CD8-positive, alpha-beta memory T cell (primary cell): Measurements from ENCODE around the gene YIF1A. TPM values are rescaled to one million over a fixed set of nuclear protein-coding genes. Genes with fewer than 3 reads are reported as not detected.

ENCODE experiments used
- CTCF ChIA-PET: fragments of 350-600 bp; sonication (Branson Sonifier 250); formaldehyde crosslinking; loops from one replicate; lab custom pipeline; 2021; ENCODE audit warnings: antibody characterized with exemption; lab: Charles Lee
- POLR2A ChIA-PET: fragments of 350-600 bp; sonication (Branson Sonifier 250); formaldehyde crosslinking; loops from one replicate; lab custom pipeline; 2021; ENCODE audit warnings: antibody characterized with exemption; lab: Charles Lee
- DNase-seq, 5 donors: peaks; one replicate each; pipeline versions ENCODE4 v3.0.0 to v3.0.0-alpha.2; 2020 to 2022; ENCODE audit warnings: mixed read lengths in 1 of 5
- H3K27ac ChIP-seq: one replicate; pipeline ENCODE4 v1.7.0; 2013; ENCODE audit warnings: low read depth, mild to moderate bottlenecking, low read length, moderate library complexity
- H3K27me3 ChIP-seq: 2 replicates; pipeline ENCODE4 v1.7.0; 2013; ENCODE audit warnings: low read length, mild to moderate bottlenecking; ENCODE audit not compliant: insufficient read depth, poor library complexity, severe bottlenecking
- H3K36me3 ChIP-seq: 2 replicates; pipeline ENCODE4 v1.7.0; 2013; ENCODE audit warnings: mild to moderate bottlenecking, low read length, moderate library complexity; ENCODE audit not compliant: insufficient read depth
- H3K4me1 ChIP-seq: 2 replicates; pipeline ENCODE4 v1.7.0; 2013; ENCODE audit warnings: mild to moderate bottlenecking, low read length, moderate library complexity; ENCODE audit not compliant: insufficient read depth
- H3K4me3 ChIP-seq: 2 replicates; pipeline ENCODE4 v1.7.0; 2013; ENCODE audit warnings: mild to moderate bottlenecking, low read length
- H3K9me3 ChIP-seq: 2 replicates; pipeline ENCODE4 v1.7.0; 2013; ENCODE audit warnings: mild to moderate bottlenecking, low read length
- H3K27ac Mint-ChIP-seq, 8 donors: one replicate each; pipeline ENCODE4 v1.8.0; 2020 to 2021; ENCODE audit warnings: mixed read lengths in 8 of 8, mild to moderate bottlenecking in 6 of 8, inconsistent platforms in 3 of 8, moderate library complexity in 3 of 8
- H3K27me3 Mint-ChIP-seq, 2 donors: one replicate each; pipeline ENCODE4 v1.8.0; 2020 to 2021; ENCODE audit warnings: mixed read lengths in 2 of 2, mild to moderate bottlenecking in 1 of 2, moderate library complexity in 1 of 2
- H3K36me3 Mint-ChIP-seq, 3 donors: one replicate each; pipeline ENCODE4 v1.8.0; 2020 to 2021; ENCODE audit warnings: mixed read lengths in 3 of 3, inconsistent platforms in 1 of 3, mild to moderate bottlenecking in 1 of 3
- H3K4me1 Mint-ChIP-seq, 3 donors: one replicate each; pipeline ENCODE4 v1.8.0; 2020 to 2021; ENCODE audit warnings: mixed read lengths in 3 of 3, inconsistent platforms in 1 of 3, mild to moderate bottlenecking in 1 of 3
- H3K4me3 Mint-ChIP-seq, 7 donors: one replicate each; pipeline ENCODE4 v1.8.0; 2020 to 2021; ENCODE audit warnings: mixed read lengths in 7 of 7, mild to moderate bottlenecking in 6 of 7, moderate library complexity in 4 of 7, inconsistent platforms in 2 of 7
- H3K9me3 Mint-ChIP-seq, 5 donors: one replicate each; pipeline ENCODE4 v1.8.0; 2020 to 2022; ENCODE audit warnings: mixed read lengths in 5 of 5, mild to moderate bottlenecking in 3 of 5, moderate library complexity in 2 of 5, inconsistent platforms in 1 of 5
- polyA plus RNA-seq: library from polyadenylated mRNA; unstranded; fragments of 300-500 nt; fragmentation: Illumina TruSeq; gene quantifications from one replicate; pipeline ENCODE4 v1.2.3, GENCODE V29; 2021
- total RNA-seq, 2 experiments: library from RNA; stranded (reverse); gene quantifications; one replicate each; pipeline ENCODE4 v1.2.3, GENCODE V29; 2021

YIF1A gene
- total and polyA plus RNA-seq, 3 experiments from 2014 or later, result 61.7 to 97.3 (median 96.5) TPM

- Mint-ChIP-seq H3K27ac (peak overlapping the region in 3 of 8 donors; percentile 29 to 44 (median 37)), H3K27me3 (peaks cover 14 to 24% of the 10 kb centered on the region in 2 donors), H3K4me1 (peaks cover 23 to 36% (median 27%) of the 10 kb centered on the region in 3 donors), H3K4me3 (peak overlapping the region; percentile 33 to 80 (median 69)), H3K9me3 (no peaks in the 10 kb centered on the region), H3K36me3 (peaks cover 0 to 5% (median 4%) of the 10 kb centered on the region in 3 donors)
- Histone ChIP-seq H3K27ac (no peak overlapping the region), H3K36me3 (no peaks in the 10 kb centered on the region), H3K27me3 (peaks cover 15% of the 10 kb centered on the region), H3K4me1 (peaks cover 18% of the 10 kb centered on the region), H3K9me3 (no peaks in the 10 kb centered on the region), H3K4me3 (no peak overlapping the region)
- ChIA-PET POLR2A (no interaction called here), CTCF (no interaction called here)
- no peak for DNase-seq
Observed at GRCh38 chr11:66292543-66293332, 3.8 kb upstream of the YIF1A start.

GRCh38 chr11:66291706-66292542, 3.0 kb upstream of the YIF1A start, which contains the start of gene TMEM151A:
Gene TMEM151A, plus strand, starts transcription at chr11:66291894. Its CDS starts 120 bp downstream, at chr11:66292014.
- Histone ChIP-seq H3K9me3 (no peaks in the 10 kb centered on the region), H3K36me3 (no peaks in the 10 kb centered on the region), H3K27me3 (peaks cover 15% of the 10 kb centered on the region), H3K4me3 (no peak within 1 kb of the TSS), H3K27ac (no peak within 1 kb of the TSS), H3K4me1 (peaks cover 26% of the 10 kb centered on the region)
- no peak for DNase-seq
- peaks cover 24 to 44% (median 31%) of the 10 kb centered on the region in 3 donors for H3K4me1 Mint-ChIP-seq
- no peaks in the 10 kb centered on the region for H3K9me3 Mint-ChIP-seq
- H3K27me3 Mint-ChIP-seq, result peaks cover 14 to 24% of the 10 kb centered on the region in 2 donors
- H3K36me3 Mint-ChIP-seq, result peaks cover 0 to 5% (median 4%) of the 10 kb centered on the region in 3 donors
- H3K4me3 Mint-ChIP-seq, result peak within 1 kb of the TSS; percentile 73 to 96 (median 86)
- CTCF ChIA-PET, result interaction anchor here (0.8 to 5.3 kb wide), 4 partner anchors 9 to 512 kb away, joined by 3 to 39 read pairs (median 6); no protein-coding TSS in a partner anchor
- POLR2A ChIA-PET, result interaction anchor here (0.5 to 1.4 kb wide), 6 partner anchors 10 to 1490 kb away, joined by 3 to 4 read pairs (median 4); partner anchors contain the start of genes MRPL11 and PELI3
- peak within 1 kb of the TSS in 5 of 8 donors; percentile 4 to 81 (median 29) for H3K27ac Mint-ChIP-seq

GRCh38 chr11:66291303-66291705, 2.4 kb upstream of the YIF1A start:
- ChIA-PET CTCF (interaction anchor here (0.8 to 5.3 kb wide), 4 partner anchors 9 to 511 kb away, joined by 3 to 39 read pairs (median 6); no protein-coding TSS in a partner anchor), POLR2A (interaction anchor here (0.5 to 1.4 kb wide), 6 partner anchors 9 to 1489 kb away, joined by 3 to 4 read pairs (median 4); partner anchors contain the start of genes MRPL11 and PELI3)
- peak overlapping the region in 1 of 8 donors; percentile 81 for H3K27ac Mint-ChIP-seq
- no peaks in the 10 kb centered on the region for H3K36me3 ChIP-seq
- no peak overlapping the region for H3K4me3 ChIP-seq
- peak overlapping the region in 4 of 7 donors; percentile 27 to 87 (median 86) for H3K4me3 Mint-ChIP-seq
- H3K27me3 ChIP-seq, result peaks cover 15% of the 10 kb centered on the region
- no peaks in the 10 kb centered on the region for H3K9me3 ChIP-seq
- H3K36me3 Mint-ChIP-seq, result peaks cover 0 to 5% (median 4%) of the 10 kb centered on the region in 3 donors
- H3K27ac ChIP-seq, result no peak overlapping the region
- peaks cover 28% of the 10 kb centered on the region for H3K4me1 ChIP-seq
- H3K27me3 Mint-ChIP-seq, result peaks cover 13 to 23% of the 10 kb centered on the region in 2 donors
- H3K4me1 Mint-ChIP-seq, result peaks cover 25 to 47% (median 35%) of the 10 kb centered on the region in 3 donors
- H3K9me3 Mint-ChIP-seq, result no peaks in the 10 kb centered on the region
- DNase-seq, result no peak

GRCh38 chr11:66290330-66290621, 1.3 kb upstream of the YIF1A start:
- no peaks in the 10 kb centered on the region for H3K9me3 ChIP-seq
- Mint-ChIP-seq H3K4me3 (peak overlapping the region; percentile 84 to 96 (median 87)), H3K4me1 (peaks cover 27 to 47% (median 35%) of the 10 kb centered on the region in 3 donors), H3K36me3 (peaks cover 0 to 7% (median 4%) of the 10 kb centered on the region in 3 donors), H3K27me3 (peaks cover 11 to 20% of the 10 kb centered on the region in 2 donors), H3K9me3 (no peaks in the 10 kb centered on the region), H3K27ac (peak overlapping the region in 6 of 8 donors; percentile 5 to 90 (median 74))
- ChIA-PET CTCF (interaction anchor here (1.5 to 5.3 kb wide), 2 partner anchors 8 to 21 kb away, joined by 6 to 39 read pairs; no protein-coding TSS in a partner anchor), POLR2A (interaction anchor here (1.5 kb wide), 1 partner anchor 29 kb away, joined by 3 read pairs; no protein-coding TSS in a partner anchor)
- H3K27ac ChIP-seq, result no peak overlapping the region
- no peak overlapping the region for H3K4me3 ChIP-seq
- no peak for DNase-seq
- H3K27me3 ChIP-seq, result peaks cover 15% of the 10 kb centered on the region
- peaks cover 28% of the 10 kb centered on the region for H3K4me1 ChIP-seq
- no peaks in the 10 kb centered on the region for H3K36me3 ChIP-seq

- peak overlapping the region; percentile 93 for H3K27ac ChIP-seq
- H3K4me1 Mint-ChIP-seq, result peaks cover 27 to 47% (median 35%) of the 10 kb centered on the region in 3 donors
- CTCF ChIA-PET, result interaction anchor here (0.8 to 5.3 kb wide), 9 partner anchors 7 to 405 kb away, joined by 3 to 39 read pairs (median 3); partner anchors contain the start of gene MRPL11
- peak overlapping the region; percentile 81 to 97 (median 90) for H3K27ac Mint-ChIP-seq
- peaks cover 15% of the 10 kb centered on the region for H3K27me3 ChIP-seq
- DNase-seq, result peak in 3 of 5 donors; percentile 63 to 86 (median 70)
- H3K4me3 ChIP-seq, result peak overlapping the region; percentile 73
- H3K36me3 ChIP-seq, result no peaks in the 10 kb centered on the region
- peak overlapping the region; percentile 84 to 96 (median 87) for H3K4me3 Mint-ChIP-seq
- peaks cover 11 to 20% of the 10 kb centered on the region in 2 donors for H3K27me3 Mint-ChIP-seq
- no peaks in the 10 kb centered on the region for H3K9me3 ChIP-seq
- H3K4me1 ChIP-seq, result peaks cover 28% of the 10 kb centered on the region
- H3K9me3 Mint-ChIP-seq, result no peaks in the 10 kb centered on the region
- POLR2A ChIA-PET, result interaction anchor here (0.6 to 1.8 kb wide), 18 partner anchors 9 to 669 kb away, joined by 3 to 19 read pairs (median 4); partner anchors contain the start of genes B4GAT1, NPAS4, RAB1B and RBM4
- H3K36me3 Mint-ChIP-seq, result peaks cover 0 to 7% (median 4%) of the 10 kb centered on the region in 3 donors
Observed at GRCh38 chr11:66289548-66290329, 796 bp upstream of the YIF1A start.

- Mint-ChIP-seq H3K4me3 (peak overlapping the region; percentile 84 to 96 (median 86)), H3K36me3 (peaks cover 0 to 12% (median 4%) of the 10 kb centered on the region in 3 donors), H3K27ac (peak overlapping the region; percentile 36 to 97 (median 88)), H3K4me1 (peaks cover 29 to 50% (median 38%) of the 10 kb centered on the region in 3 donors), H3K9me3 (no peaks in the 10 kb centered on the region), H3K27me3 (peaks cover 5 to 14% of the 10 kb centered on the region in 2 donors)
- H3K4me1 ChIP-seq, result peaks cover 30% of the 10 kb centered on the region
- CTCF ChIA-PET, result interaction anchor here (2.3 to 5.3 kb wide), 2 partner anchors 24 to 66 kb away, joined by 14 to 39 read pairs; no protein-coding TSS in a partner anchor
- peaks cover 9% of the 10 kb centered on the region for H3K27me3 ChIP-seq
- peak overlapping the region; percentile 93 for H3K27ac ChIP-seq
- DNase-seq, result no peak
- POLR2A ChIA-PET, result interaction anchor here (0.6 to 1.8 kb wide), 4 partner anchors 20 to 63 kb away, joined by 3 to 19 read pairs (median 8); partner anchors contain the start of gene RAB1B
- H3K4me3 ChIP-seq, result peak overlapping the region; percentile 73
- H3K9me3 ChIP-seq, result no peaks in the 10 kb centered on the region
- no peaks in the 10 kb centered on the region for H3K36me3 ChIP-seq
Observed at GRCh38 chr11:66287889-66288670, 863 bp downstream of the YIF1A start.
